ENCODE results near the gene ANO2. TPM values are rescaled to one million over a fixed set of nuclear protein-coding genes. Genes with fewer than 3 reads are reported as not detected.
"Not testable (repeated sequence)": the region's sequence is repeated elsewhere in the genome, so short reads cannot be mapped to it uniquely, and the experiment has no call there.

ANO2 gene
- polyA plus RNA-seq, 3 donors = 4.0 to 5.6 (median 4.1) TPM

- DNase-seq (ENCODE audit: low read depth in 3 of 3, low spot score in 2 of 3) = no peak
Observed at GRCh38 chr12:5889381-5890047, 55.5 kb downstream of the ANO2 start.

- DNase-seq (ENCODE audit: low read depth in 3 of 3, low spot score in 2 of 3) = no peak
Observed at GRCh38 chr12:5888816-5889315, 56.2 kb downstream of the ANO2 start.

- not testable (repeated sequence) for DNase-seq (ENCODE audit: low read depth in 3 of 3, low spot score in 2 of 3)
Observed at GRCh38 chr12:5887819-5888218, 57.2 kb downstream of the ANO2 start.

DNA sequence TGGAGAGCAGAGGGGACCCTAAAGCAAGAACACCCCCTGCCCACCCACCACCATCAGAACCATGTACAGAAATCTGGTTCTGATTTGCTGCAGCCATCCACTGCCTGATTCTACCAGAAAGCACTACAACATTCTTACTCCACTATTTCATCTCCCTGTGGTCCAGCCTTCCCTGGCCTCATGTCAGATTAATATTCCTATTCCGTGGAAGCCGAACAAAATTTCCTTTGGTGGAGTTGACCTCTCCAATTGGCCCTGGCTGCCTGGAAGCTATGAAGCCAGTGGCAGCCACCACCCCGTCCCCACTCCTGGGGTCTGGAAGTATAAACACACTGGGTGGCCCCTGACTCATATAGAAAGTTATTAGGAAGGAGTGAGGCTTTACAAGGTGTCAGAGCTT is 60.2 kb downstream of the ANO2 start:
- DNase-seq (ENCODE audit: low read depth in 3 of 3, low spot score in 2 of 3) = no peak

DNA sequence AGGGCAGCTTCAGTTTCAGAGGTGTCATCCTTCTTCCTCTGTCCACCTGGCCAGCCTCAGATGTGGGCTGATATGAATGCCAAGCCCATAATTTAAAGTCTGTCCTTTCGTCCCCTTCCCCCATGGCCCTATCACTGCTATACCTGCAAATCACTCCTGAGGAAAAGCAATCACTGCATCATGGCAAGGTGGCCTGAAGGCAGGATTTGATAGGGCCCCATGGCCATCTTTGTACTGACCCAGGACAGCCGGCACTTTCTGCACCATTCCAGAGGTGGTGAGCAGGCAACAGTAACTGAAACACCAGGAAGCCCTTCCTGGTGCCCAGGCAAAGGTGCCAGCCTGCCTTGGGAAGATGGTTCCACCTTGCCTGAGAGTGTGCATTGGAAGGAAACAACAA is 60.8 kb downstream of the ANO2 start:
- DNase-seq (ENCODE audit: low read depth in 3 of 3, low spot score in 2 of 3) = no peak

GRCh38 chr12:5882511-5883190 is 62.4 kb downstream of the ANO2 start:
- DNase-seq (ENCODE audit: low read depth in 3 of 3, low spot score in 2 of 3) = no peak

- no peak for DNase-seq (ENCODE audit: low read depth in 3 of 3, low spot score in 2 of 3)
Observed at GRCh38 chr12:5881666-5882065, 63.4 kb downstream of the ANO2 start.

- DNase-seq (ENCODE audit: low read depth in 3 of 3, low spot score in 2 of 3) = no peak
Observed at GRCh38 chr12:5881101-5881606, 63.9 kb downstream of the ANO2 start.

GRCh38 chr12:5875851-5876250 is 69.2 kb downstream of the ANO2 start:
- DNase-seq (ENCODE audit: low read depth in 3 of 3, low spot score in 2 of 3) = no peak

DNA sequence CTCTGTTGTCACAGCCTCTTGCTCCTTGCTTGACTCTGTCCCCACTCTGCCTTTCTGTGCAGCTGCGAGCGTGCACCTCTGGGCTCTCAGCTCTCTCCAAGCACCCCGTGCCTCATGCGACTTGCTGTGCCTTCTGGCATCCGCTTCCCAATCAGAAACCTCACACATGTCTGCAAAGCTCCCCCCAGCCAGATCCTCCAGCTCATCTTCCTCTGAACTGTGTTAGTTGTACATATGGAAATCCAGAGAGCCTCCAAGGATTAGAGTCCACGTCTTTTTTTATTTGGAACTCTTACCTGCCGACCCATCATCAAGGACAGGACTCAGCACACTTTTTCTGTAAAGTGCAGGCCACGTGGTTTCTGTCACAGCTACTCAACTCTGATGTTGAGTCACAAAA is 70.5 kb downstream of the ANO2 start:
- DNase-seq (ENCODE audit: low read depth in 3 of 3, low spot score in 2 of 3) = no peak

DNA sequence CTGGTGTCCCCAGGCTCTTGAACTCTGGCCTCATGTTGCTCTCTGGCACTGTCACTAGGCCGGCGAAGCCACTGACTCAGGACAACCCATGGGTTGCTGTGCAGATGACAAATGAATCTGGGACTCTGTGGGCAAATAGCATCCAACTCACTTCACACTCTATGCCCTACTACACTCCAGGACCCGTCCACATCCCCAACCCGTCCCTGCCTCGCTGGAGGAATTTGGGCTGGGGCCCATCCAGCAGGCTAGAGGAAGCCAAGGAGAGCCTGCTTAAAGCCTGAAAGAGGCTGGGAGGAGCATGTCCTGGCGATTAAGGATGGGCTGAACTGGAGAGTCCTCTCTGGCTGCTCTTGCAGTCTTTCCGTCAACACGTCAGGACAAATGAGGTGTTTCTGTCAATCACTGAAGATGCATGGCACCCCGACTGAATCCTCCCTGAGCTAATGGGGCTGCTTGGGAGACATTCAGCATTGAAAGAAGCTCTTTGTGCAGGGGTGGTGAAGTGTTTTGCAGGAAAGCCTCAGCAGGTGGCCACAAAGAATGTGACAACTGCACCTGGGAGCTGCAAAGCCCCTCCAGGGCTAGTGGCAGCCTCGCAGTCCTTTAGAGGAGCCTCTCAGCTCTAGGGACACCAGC is 71.7 kb downstream of the ANO2 start:
- DNase-seq (ENCODE audit: low read depth in 3 of 3, low spot score in 2 of 3) = no peak

DNA sequence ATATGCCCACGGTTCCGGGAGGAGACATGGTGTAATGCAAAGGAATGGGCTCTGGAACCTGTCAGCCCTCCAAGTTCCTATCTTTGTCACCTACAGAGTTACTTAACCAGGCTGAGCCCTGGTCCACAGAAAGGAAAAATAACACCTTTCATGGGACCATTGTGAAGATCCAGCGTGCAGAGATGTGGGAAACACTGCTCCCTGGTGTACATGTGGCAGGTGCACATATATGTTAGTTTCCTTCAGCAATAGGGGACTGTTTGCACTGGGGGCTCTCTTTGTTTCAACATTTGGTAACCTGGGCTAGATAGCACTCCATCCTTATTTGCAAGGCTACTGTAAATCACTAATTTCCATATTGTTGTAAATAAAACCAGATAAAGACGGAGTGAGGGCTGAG is 72.3 kb downstream of the ANO2 start:
- DNase-seq (ENCODE audit: low read depth in 3 of 3, low spot score in 2 of 3) = no peak

- no peak for DNase-seq (ENCODE audit: low read depth in 3 of 3, low spot score in 2 of 3)
Observed at GRCh38 chr12:5871741-5872140, 73.3 kb downstream of the ANO2 start.

GRCh38 chr12:5870183-5870582 is 74.9 kb downstream of the ANO2 start:
- no peak for DNase-seq (ENCODE audit: low read depth in 3 of 3, low spot score in 2 of 3)

DNA sequence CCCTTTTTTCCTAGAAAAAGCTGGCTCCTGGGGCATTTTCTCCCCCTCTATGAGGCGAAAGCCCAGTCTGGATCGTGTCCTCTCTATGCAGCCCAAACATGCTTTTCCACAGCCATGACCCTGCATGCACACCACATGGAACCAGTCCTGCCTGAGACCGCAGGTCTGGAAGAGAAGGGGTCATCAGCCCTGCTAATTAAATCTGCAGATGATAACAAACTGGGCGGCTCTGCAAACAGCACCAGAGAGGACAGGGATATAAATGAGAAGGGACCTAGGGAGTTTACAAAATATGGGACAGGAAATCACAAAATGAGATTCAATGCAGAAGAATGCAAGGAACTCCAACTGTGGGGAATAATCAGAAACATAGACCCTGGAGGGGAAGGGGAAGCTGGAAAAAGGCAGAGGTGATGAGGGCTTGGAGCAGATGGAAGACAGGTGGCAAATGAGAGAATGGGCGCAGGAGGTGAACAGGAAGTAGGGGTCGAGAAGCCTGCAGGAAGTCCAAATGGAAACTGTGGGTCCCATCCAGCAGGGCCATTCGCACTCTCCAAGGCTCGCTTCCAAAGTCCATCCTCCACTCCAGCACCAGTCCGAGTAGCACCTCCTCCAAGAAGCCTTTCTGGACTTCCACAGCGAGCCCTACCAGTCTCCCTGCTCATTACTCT is 76.3 kb downstream of the ANO2 start:
- DNase-seq (ENCODE audit: low read depth in 3 of 3, low spot score in 2 of 3) = no peak

GRCh38 chr12:5865397-5865796 is 79.7 kb downstream of the ANO2 start:
- no peak for DNase-seq (ENCODE audit: low read depth in 3 of 3, low spot score in 2 of 3)

GRCh38 chr12:5864972-5865371 is 80.1 kb downstream of the ANO2 start:
- DNase-seq (ENCODE audit: low read depth in 3 of 3, low spot score in 2 of 3) = no peak

DNA sequence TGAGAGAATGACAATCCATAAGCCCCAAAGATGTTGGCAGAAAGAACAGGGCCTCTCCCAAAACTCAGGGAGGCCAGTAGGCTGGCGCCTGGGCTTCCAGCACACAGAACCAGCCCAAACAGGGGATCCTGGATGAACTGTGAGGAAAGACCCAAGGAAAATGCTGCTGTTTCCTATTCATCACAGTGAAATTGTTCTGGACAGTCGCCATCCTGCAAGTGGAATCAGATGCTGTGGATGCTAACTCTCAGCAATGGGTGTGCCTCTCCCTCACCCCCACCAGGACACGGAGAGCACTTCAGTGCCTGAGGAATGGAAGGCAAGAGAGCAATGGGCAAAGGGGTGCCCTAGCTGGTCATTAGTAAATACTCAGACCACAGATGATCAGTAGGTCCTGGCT is 80.8 kb downstream of the ANO2 start:
- DNase-seq (ENCODE audit: low read depth in 3 of 3, low spot score in 2 of 3) = no peak

GRCh38 chr12:5861416-5861815 is 83.6 kb downstream of the ANO2 start:
- no peak for DNase-seq (ENCODE audit: low read depth in 3 of 3, low spot score in 2 of 3)

DNA sequence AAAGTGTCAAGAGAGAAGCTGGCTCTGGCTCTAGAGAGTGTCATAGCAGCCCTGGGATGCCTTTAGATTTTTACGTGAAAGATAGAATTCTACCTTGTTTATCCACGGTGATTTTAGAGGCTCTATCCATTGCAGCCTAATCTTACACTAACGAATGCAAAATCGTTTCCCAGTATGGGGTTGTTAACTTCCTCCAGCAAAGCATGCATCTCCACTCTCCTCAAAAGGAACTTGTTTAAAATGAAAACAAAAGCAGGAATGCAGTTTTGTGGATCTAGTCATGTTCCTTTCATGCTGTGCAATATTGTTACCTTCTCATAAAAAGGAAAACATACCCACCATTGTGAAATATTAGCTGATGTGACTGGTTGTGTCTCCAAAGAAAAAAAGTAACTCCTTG is 88.4 kb downstream of the ANO2 start:
- DNase-seq (ENCODE audit: low read depth in 3 of 3, low spot score in 2 of 3) = no peak

- no peak for DNase-seq (ENCODE audit: low read depth in 3 of 3, low spot score in 2 of 3)
Observed at GRCh38 chr12:5846950-5847349, 98.1 kb downstream of the ANO2 start.
